Measurements from ENCODE around the gene STRN. TPM values are rescaled to one million over a fixed set of nuclear protein-coding genes. Genes with fewer than 3 reads are reported as not detected.

Gene STRN, protein sequence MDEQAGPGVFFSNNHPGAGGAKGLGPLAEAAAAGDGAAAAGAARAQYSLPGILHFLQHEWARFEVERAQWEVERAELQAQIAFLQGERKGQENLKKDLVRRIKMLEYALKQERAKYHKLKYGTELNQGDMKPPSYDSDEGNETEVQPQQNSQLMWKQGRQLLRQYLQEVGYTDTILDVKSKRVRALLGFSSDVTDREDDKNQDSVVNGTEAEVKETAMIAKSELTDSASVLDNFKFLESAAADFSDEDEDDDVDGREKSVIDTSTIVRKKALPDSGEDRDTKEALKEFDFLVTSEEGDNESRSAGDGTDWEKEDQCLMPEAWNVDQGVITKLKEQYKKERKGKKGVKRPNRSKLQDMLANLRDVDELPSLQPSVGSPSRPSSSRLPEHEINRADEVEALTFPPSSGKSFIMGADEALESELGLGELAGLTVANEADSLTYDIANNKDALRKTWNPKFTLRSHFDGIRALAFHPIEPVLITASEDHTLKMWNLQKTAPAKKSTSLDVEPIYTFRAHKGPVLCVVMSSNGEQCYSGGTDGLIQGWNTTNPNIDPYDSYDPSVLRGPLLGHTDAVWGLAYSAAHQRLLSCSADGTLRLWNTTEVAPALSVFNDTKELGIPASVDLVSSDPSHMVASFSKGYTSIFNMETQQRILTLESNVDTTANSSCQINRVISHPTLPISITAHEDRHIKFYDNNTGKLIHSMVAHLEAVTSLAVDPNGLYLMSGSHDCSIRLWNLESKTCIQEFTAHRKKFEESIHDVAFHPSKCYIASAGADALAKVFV
- 14.2 and 16.4 TPM in 2 replicates for total RNA-seq

DNA sequence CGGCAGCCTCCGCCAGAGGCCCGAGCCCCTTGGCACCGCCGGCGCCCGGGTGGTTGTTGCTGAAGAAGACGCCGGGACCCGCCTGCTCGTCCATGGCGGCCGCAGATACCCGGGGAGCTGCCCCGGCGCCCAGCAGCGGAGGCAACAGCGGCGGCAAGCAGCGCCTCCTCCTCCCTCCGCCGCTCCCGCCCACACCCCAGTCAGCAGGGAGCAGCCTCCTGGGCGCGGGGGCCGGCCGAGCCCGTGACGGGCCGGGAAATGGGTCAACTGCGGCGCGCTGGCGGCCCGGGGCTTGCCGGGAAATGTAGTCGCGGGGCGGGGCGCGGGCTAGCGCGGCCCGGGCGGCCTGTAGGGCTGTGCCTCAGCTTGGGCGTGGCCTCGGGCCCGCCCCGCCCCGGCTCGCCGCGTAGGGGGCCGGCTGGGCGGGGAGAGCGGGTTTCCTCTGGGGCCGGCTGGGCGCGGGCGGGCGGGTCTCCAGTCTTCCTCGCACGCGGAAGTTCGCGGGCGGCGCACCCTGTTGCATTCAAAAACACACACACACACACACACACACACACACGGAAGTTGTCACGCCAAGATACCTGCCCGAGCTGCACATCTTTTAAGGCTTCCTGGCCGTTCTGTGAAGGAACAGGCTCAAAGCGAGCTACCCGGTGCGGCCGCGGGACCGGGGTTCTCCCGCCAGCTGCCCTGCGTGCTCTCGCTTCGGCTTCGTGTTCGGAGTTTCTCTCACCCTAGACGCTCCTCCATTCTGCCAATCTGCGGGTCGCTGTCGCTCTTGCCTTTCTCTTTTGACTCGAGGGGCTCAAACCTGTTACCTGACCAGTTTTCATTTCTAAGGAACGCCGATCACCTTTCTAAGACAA lies at the start of gene STRN:
Gene STRN (minus strand): TSS at position 167 of the 866 bp plus-strand sequence. CDS start 73 bp downstream, at position 94.
- TF ChIP-seq, protein P1, sequence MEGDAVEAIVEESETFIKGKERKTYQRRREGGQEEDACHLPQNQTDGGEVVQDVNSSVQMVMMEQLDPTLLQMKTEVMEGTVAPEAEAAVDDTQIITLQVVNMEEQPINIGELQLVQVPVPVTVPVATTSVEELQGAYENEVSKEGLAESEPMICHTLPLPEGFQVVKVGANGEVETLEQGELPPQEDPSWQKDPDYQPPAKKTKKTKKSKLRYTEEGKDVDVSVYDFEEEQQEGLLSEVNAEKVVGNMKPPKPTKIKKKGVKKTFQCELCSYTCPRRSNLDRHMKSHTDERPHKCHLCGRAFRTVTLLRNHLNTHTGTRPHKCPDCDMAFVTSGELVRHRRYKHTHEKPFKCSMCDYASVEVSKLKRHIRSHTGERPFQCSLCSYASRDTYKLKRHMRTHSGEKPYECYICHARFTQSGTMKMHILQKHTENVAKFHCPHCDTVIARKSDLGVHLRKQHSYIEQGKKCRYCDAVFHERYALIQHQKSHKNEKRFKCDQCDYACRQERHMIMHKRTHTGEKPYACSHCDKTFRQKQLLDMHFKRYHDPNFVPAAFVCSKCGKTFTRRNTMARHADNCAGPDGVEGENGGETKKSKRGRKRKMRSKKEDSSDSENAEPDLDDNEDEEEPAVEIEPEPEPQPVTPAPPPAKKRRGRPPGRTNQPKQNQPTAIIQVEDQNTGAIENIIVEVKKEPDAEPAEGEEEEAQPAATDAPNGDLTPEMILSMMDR (IDR thresholded peaks at IDR 0.05; ENCODE audit: insufficient read depth, low read depth, low read length): no peak
- H3K4me3 ChIP-seq (ENCODE audit: low read depth, low read length): peak within 1 kb of the TSS; percentile 85
- DNase-seq (ENCODE audit: low read depth): peak; percentile 95

DNA sequence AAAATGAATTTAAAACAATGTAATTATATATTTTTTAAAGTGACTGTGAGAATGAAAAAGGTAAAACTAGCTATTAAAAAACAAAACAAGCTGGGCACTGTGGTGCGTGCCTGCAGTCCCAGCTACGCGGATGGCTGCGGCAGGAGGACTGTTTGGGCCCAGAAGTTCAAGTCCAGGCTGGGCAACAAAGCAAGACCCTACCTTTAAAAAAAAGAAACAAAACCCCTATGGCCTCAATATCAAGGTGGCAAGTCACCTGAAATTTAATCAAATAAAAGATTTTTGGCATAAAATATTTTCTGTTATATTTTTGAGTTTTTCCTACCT lies 46.9 kb upstream of the STRN start:
- no peak overlapping the region for H3K4me3 ChIP-seq (ENCODE audit: low read depth, low read length)

DNA sequence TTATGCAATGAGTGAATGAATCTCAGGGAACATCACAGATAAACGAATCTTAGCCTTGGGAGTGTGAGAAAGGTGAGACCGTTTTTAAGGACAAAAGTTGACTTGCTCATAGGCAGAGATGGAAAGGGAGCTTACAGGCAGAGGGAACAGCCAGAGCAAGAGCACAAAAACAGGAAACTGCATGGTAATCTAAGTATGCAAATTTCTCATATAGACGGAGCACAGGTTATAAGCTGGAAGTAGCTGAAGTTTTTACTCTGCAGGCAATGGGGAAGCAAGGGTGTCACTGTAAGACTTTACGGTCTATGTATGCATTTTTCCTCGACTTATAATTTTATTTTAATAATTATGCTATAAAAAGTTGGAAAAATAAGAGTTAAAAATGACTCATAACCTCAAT lies 44.8 kb upstream of the STRN start:
- no peak overlapping the region for H3K4me3 ChIP-seq (ENCODE audit: low read depth, low read length)
- TF ChIP-seq, protein P1 (IDR thresholded peaks at IDR 0.05; ENCODE audit: insufficient read depth, low read depth, low read length): no peak
- DNase-seq (ENCODE audit: low read depth): no peak

More for the DNA sequence above, 46.9 kb upstream of the STRN start:
- TF ChIP-seq, protein P1 (IDR thresholded peaks at IDR 0.05; ENCODE audit: insufficient read depth, low read depth, low read length): no peak
- DNase-seq (ENCODE audit: low read depth): no peak

DNA sequence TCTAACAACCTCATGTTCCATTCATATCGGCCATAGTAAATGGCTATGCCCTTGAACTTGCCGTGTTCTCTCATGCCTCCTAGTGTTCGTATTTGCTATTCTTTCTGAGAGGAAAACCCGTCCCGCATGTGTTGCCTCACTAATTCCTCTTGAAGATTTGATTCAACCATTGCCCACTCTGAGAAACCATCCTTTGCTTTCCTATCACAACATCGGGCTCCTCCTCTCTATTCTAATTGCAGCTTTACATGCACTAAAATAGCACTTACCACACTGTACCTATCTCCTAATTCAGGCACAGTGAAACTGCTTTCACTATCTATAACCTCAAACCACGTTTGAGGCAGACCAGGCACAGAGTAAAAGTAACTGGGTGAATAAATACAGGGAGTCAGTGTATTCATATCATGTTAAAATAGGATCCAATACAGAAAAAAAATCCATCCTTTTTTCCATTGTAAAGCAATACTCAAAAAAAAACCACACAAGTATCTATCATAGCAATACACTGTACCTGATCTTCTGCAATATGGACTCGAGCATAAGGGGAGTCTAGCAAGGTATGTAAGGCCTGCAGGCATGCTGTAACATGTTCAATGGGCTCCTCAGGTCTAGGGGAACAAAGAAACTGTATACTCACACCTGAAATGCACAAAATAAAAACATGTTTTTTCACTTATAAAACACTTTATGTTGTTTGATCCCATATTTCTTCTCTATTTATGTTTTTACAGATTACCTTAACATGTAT lies 39.0 kb upstream of the STRN start:
- peak; percentile 40 for DNase-seq (ENCODE audit: low read depth)
- H3K4me3 ChIP-seq (ENCODE audit: low read depth, low read length): no peak overlapping the region
- TF ChIP-seq, protein P1 (IDR thresholded peaks at IDR 0.05; ENCODE audit: insufficient read depth, low read depth, low read length): peak; percentile 72

DNA sequence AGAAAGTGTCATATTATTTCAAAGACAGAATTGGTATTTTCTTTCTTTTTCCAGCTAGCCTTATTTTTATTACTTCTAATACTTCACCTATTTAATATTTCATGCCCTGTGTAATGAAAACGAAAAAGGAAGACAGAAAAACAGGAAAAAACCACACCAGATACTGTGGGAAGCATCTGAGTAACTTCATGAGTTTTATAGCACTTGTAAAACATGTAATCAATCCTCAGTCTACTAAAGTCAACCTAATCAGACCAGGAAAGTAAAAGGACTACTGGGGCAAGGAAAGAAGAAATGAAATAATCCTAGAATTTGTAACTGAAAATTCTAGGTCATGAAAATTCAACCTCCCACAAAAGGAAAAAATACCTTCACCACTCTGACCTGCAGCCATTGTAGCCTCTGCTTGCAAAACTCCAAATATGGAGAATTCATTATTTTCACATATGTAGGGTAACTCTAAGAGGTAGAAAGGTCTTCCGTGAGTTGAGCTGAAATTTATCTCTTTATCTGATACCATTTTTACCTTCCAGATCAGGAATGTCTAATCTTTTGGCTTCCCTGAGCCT lies 34.7 kb upstream of the STRN start:
- no peak overlapping the region for H3K4me3 ChIP-seq (ENCODE audit: low read depth, low read length)
- DNase-seq (ENCODE audit: low read depth): peak; percentile 1
- TF ChIP-seq, protein P1 (IDR thresholded peaks at IDR 0.05; ENCODE audit: insufficient read depth, low read depth, low read length): no peak

Measured in fibroblast of villous mesenchyme (primary cell).